ENCODE data around the gene SIRT4. TPM values are rescaled to one million over a fixed set of nuclear protein-coding genes. Genes with fewer than 3 reads are reported as not detected.

The SIRT4 gene
- total RNA-seq, 4 donors from 2014 or later, result 0.70 to 5.0 TPM; not detected in 2

- Histone ChIP-seq H3K36me3 (no peaks in the 10 kb centered on the region), H3K4me3 (peak within 1 kb of the TSS; percentile 44 to 69 (median 57)), H3K27ac (peak within 1 kb of the TSS; percentile 91 to 98 (median 96)), H3K9me3 (no peaks in the 10 kb centered on the region), H3K4me1 (peaks cover 8 to 23% (median 11%) of the 10 kb centered on the region in 3 donors), H3K27me3 (no peaks in the 10 kb centered on the region)
- no peak for TF ChIP-seq CTCF (IDR thresholded peaks at IDR 0.05)
- peak in 2 of 4 donors; percentile 68 to 70 for TF ChIP-seq POLR2A (IDR thresholded peaks at IDR 0.05)
- DNase-seq, result no peak
- intact Hi-C loops (cut with DNase I), result no loop called here
- WGBS, 2 donors, result 0% methylated on average over 29 of the region's 29 CpGs
Observed at GRCh38 chr12:120292661-120293531, 9.2 kb upstream of the SIRT4 start, which contains the start of gene RNU4-1. Gene RNU4-1 (minus strand): TSS chr12:120293237.

GRCh38 chr12:120314220-120314619 is 12.1 kb downstream of the SIRT4 start:
- 55 to 58% methylated on average over 5 of the region's 5 CpGs for WGBS, 2 donors
- no peak for TF ChIP-seq POLR2A (IDR thresholded peaks at IDR 0.05)
- peak in 1 of 6 experiments; percentile 5 for TF ChIP-seq CTCF (IDR thresholded peaks at IDR 0.05)
- no peak for DNase-seq
- H3K27ac ChIP-seq, result no peak overlapping the region
- intact Hi-C loops (cut with DNase I), result no loop called here
- no peaks in the 10 kb centered on the region for H3K36me3 ChIP-seq
- no peaks in the 10 kb centered on the region for H3K27me3 ChIP-seq
- H3K4me1 ChIP-seq, result peaks cover 9 to 16% (median 12%) of the 10 kb centered on the region in 3 donors
- no peak overlapping the region for H3K4me3 ChIP-seq
- H3K9me3 ChIP-seq, result no peaks in the 10 kb centered on the region

DNA sequence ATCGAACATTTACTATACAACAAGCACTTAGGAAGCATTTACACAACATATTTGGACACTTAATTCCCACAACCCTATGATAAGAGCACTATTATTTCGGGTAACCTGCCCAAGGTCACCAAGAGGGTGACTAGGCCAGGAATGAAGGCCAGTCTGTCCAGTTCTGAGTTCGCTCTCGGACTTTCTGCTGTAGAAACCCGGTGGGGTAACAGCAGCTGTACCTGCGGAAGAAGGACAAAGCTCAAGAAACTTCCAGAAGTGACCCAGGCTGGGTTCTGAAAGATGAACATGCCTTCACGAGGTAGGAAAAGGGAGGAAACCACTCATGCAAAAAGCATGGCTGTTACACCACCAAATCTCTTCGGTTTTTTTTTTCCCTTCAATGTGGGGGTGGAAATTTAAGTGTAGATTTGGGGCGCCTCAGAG is 14.7 kb downstream of the SIRT4 start:
- no peak for DNase-seq
- peaks cover 9 to 16% (median 12%) of the 10 kb centered on the region in 3 donors for H3K4me1 ChIP-seq
- peak overlapping the region; percentile 77 to 94 (median 90) for H3K27ac ChIP-seq
- WGBS, 2 donors, result 34 to 37% methylated on average over 9 of the region's 9 CpGs
- peak overlapping the region; percentile 34 to 82 (median 68) for H3K4me3 ChIP-seq
- H3K9me3 ChIP-seq, result no peaks in the 10 kb centered on the region
- H3K27me3 ChIP-seq, result no peaks in the 10 kb centered on the region
- intact Hi-C loops (cut with DNase I), result no loop called here
- H3K36me3 ChIP-seq, result no peaks in the 10 kb centered on the region
- TF ChIP-seq POLR2A (IDR thresholded peaks at IDR 0.05) (no peak), CTCF (IDR thresholded peaks at IDR 0.05) (no peak)

DNA sequence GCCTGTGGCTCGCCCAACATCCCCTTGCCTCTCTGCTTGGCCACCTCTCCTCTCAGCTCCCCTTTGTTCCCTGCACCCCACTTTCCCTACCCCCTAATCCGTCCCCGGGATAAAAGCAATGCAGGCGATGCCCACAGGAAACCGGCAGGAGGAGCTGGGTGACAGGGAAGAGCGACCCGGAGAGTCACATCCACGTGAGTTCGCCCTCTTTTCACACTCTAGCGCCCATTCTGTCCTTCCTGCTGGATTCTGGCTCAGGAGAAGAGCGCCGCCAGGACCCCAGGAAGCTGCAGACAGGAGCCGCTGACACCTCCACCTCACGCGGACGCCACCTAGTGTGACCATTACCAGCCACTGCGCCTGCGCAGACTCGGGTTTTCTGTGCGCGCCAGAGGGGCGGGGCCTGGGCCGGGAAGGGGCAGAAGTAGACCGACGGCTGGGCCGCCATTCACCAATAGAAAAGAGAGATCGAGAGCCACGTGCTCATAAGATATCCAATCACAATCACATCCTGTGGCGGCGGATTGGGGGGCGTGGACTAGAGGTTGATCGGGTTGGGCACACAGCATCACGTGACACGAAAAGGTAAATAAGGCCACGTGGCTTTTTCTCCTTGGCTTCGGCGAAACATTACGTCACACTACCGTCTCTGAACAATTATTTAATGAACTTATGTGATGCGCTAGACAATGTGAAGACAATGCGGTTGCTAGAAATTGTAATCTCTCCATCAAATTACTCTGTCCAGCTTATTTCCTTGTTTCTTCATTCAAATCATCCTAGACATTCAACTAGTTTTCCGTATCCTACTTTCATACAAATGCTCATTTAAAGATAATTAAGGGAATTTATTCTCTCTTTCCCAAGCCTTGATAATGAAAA is 15.3 kb downstream of the SIRT4 start:
- 2% methylated on average over 19 to 33 of the region's 42 CpGs for WGBS, 2 donors
- Histone ChIP-seq H3K4me3 (peak overlapping the region; percentile 34 to 82 (median 68)), H3K9me3 (no peaks in the 10 kb centered on the region), H3K4me1 (peaks cover 9 to 16% (median 12%) of the 10 kb centered on the region in 3 donors), H3K27ac (peak overlapping the region; percentile 77 to 94 (median 90)), H3K27me3 (no peaks in the 10 kb centered on the region), H3K36me3 (no peaks in the 10 kb centered on the region)
- TF ChIP-seq POLR2A (IDR thresholded peaks at IDR 0.05), result peak in 3 of 4 donors; percentile 82 to 90 (median 87)
- peak in 5 of 6 experiments; percentile 57 to 79 (median 67) for TF ChIP-seq CTCF (IDR thresholded peaks at IDR 0.05)
- DNase-seq, result peak; percentile 99
- intact Hi-C loops (cut with DNase I), result no loop called here
